GM19395 (cell line): Measurements from ENCODE around the gene PRKAB2.
A peak's percentile ranks its signal among the peaks of the same experiment; 100 is the strongest.
"Not testable (repeated sequence)": the region's sequence is repeated elsewhere in the genome, so short reads cannot be mapped to it uniquely, and the experiment has no call there.

Source experiments
- ATAC-seq: cut with Tn5 transposase; IDR thresholded peaks from one replicate; pipeline ENCODE4 v1.9.1; 2021; ENCODE audit warnings: mild to moderate bottlenecking, moderate library complexity; ENCODE audit not compliant: unreplicated experiment

Gene PRKAB2

GRCh38 chr1:147177611-147178380 lies 5.5 kb upstream of the PRKAB2 start:
- no peak for ATAC-seq

DNA sequence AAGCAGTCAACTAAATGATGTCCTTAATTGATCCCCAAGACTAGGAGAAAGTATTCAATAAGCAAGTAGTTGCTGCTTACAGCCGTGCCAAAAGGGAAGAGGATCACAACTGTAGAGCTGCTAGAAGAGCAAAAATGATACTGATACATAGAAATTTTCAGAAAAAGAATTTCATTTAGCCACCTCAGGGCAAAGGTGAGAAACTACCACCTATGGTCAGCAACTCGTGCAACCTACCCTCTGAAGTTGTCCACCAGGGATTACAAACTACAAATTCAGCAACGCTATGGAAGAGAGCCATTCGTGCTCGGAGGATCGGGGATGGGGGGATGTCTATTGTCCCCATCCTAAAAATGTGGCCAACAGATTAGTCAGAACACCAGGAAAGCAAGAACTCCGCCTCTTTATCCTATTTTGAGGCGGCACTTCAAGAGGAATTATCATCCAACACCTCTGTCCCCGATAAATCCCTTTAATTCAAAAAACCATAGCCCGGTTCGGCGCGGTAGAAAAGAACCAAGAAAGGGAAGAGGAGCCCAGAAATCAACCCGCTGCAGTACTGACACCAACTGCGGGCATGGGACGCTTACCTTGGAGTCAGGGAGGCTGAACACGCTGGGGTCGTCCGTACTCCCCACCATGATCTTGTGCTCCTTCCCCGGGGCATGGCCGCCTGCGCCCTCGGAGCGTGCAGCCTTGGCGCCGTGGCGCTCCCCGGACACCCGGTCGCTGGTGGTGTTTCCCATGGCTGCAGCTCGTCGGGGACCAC lies 687 bp downstream of the PRKAB2 start:
- ATAC-seq, result peak; percentile 26

DNA sequence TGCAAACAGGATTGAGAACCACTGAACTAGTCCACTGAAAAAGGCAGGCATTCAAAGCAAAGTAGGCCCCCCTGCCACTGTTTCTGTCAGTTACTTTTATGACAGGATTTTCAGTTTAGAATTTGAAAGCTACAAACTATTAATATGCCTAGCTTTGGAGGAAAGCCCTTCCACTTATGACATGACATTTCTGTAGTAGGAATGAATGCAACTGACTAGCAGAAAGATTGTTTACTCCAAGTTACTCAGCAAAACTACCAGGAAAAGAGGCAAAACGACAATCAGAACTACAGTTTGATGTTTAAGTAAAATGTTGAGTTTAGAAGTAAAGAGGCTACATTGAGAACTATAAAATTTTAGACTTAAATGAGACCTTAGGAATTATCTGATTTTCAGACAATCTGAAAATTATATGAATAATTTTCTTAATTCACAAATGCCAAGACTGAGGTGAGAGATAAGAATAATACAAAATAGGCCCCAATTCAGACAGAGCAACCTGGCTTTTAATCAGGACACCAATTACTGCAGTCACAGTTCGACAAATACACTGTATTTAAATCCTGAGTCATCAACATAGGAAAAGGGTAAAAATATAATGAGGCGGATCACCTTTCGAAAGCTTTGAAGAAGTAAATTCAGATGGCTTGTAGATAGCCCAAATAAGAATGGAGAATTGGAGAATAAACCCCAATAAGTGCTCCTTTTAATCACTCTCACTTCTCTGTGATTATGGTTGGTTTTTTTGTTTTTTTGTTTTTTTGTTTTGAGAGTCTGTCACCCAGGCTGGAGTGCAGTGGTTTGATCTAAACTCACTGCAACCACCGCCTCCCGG lies 2.2 kb downstream of the PRKAB2 start:
- ATAC-seq, result no peak

DNA sequence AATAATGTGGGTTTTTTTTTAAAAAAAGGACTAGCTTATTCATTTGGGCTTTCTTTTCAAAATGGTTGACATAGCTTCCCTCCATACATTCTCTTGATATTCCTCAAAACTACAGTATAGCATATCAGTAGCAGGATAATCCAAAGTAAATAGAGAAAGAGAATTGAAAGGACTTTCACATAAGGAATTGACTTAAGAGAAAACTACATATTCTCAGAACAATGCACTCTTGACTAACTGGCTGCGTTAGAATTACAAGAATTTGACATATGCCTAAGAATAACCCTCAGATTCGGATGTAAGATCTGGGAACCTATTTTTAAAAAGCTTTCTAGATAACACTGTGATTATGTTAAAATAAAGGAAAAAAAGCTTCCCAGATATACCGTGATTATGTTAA lies 3.1 kb downstream of the PRKAB2 start:
- ATAC-seq, result no peak

- ATAC-seq, result no peak
These were observed 3.6 kb downstream of the PRKAB2 start for GRCh38 chr1:147168626-147169058.

- no peak for ATAC-seq
These were observed 4.9 kb downstream of the PRKAB2 start for GRCh38 chr1:147167365-147167764.

DNA sequence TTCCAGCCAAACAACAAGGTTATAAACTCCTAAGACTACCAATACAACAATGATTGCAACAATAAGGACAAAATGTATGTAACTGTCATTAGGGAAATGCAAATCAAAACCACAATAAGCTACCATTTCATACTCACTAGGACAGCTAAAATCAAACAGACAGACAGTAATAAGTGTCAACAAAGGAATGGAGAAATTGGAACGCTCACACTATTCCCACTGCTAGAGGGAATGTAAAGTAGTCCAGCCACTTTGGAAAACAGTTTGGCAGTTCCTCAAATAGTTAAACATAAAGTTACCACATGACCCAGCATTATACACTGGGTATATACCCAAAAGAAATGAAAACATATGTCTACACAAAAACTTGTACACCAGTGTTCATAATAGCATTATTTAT lies 9.3 kb downstream of the PRKAB2 start:
- no peak for ATAC-seq

DNA sequence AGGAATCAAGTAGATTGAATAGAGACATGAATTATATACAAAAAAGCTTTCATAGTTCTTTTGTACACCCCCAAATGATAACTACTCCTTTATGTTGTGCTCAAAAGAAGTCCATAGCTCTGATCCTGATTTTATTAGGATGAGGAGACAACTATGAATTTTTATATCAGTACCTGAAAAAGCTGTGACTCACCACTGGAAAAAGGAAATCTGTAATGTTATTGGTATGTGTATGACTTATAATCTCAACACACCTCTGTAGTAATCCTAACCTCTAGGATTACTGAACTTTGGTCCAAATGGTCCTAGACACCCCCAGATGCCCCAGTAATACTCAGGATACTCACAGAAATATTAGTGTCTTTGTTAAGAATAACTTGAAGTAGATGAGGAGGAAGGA lies 10.2 kb downstream of the PRKAB2 start:
- no peak for ATAC-seq

DNA sequence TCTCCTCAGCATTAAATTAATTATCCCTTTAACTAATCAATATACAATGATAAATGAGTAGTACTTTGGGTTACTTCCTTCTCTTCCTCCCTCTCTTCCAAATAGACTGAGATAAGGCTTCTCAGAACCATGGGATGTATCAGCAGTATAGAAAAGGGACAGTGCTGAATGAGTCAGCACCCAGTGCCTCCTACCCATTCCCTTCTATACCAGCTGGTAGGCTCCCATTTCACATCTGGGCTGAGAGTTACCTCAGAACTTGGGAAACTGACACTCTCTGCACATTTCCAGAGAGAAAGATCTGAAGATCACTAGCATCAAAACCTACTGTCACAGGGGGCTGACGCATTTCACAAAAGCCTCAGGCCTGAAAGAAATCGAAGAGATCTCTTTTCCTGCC lies 15.2 kb downstream of the PRKAB2 start:
- ATAC-seq, result not testable (repeated sequence)

DNA sequence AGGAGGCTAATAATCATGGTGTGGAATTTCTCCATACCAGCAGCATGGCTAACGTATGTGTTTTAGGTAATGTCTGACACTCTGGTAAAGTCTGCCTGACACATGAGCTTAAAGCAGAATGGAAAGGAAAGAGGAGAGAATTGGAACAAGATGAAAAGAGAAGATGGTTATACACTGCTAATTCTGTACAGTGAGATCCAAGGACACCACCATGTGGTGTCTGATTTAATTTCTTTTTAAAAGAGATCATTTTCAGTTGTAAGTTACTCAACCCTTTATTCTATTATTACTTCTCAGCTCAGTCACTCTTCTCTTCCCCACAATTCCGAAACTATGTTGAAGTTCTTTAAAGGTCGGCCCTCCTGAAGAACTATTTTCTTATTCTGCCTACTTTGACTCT lies 15.6 kb downstream of the PRKAB2 start:
- ATAC-seq, result no peak

DNA sequence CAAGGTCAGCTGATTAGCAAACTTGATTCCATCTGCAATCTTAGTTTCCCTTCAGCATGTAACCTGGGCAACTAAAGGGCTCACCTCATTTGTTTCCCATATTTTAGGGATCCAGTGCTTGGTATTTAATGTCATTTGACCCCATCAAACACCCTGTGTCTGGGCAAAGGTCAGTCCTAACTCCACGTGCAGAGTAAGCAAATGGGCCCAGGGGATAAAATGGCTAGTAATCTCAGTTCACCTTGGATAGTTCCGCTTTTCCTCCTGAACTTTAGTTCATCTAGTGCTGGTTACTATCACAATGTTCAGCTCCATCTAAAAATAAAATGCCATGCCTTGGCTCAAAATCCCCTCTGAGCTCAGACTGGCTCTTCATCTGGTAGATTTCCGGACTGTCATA lies 19.5 kb downstream of the PRKAB2 start:
- ATAC-seq, result no peak

DNA sequence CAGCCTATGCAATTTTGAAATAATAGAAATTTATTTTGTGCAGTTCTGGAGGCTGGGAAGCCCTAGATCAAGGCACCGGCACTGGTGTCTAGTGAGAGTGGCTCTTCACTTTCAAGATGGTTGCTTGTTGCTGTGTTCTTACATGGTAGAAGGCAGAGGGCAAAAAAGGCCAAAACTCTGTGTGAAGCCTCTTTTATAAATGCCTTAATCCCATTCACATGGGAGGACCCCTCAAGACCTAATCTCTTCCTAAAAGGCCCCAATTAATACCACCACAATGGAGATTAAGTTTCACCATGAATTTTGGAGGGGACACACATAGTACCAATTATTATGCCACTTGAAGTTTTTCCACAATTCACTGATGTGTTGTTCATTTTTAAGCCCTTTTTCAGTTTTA lies 21.0 kb downstream of the PRKAB2 start:
- no peak for ATAC-seq

GRCh38 chr1:147142886-147143285 lies 29.4 kb downstream of the PRKAB2 start:
- ATAC-seq, result no peak

GRCh38 chr1:147130721-147131120 lies 41.5 kb downstream of the PRKAB2 start:
- ATAC-seq, result not testable (repeated sequence)

GRCh38 chr1:147129116-147129873 lies 43.0 kb downstream of the PRKAB2 start:
- ATAC-seq, result no peak

DNA sequence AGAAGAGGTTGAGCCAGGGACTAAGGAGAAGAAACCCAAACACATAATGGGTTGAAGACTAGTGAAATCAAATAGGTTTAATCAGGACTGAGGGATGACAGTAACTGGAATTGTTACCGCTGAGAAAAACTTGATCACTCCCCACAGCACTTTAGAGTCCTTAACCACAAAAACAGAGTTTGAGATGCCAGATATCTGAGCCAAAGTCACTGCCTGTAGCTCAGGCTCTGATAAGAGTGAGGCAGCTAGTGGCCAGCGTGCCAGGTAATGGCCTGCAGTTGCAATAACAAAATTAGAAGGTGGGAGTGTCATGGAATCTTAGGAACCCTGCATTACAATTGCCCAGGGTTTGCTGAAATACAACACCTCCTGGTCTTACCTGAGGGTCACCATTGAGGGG lies 48.0 kb downstream of the PRKAB2 start:
- ATAC-seq, result no peak

DNA sequence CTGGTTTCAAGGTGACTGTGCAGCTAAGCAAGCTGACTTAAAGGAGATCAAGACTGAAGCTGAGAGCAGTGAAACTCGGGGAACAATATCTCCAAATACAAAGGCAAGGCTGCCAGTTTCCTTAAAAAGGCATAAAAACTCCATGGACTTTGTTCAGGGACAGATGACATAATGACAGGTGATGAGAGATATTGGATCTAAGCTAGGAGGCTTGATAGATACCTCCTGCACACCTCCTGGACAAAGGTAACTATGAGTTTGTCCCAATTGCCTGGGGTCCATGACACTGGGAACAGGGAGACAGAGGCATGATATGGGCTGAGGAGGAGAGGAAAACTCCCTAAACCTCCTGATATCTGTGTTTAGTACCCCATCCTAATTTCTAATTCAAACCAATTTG lies 55.2 kb downstream of the PRKAB2 start:
- ATAC-seq, result no peak

- no peak for ATAC-seq
These were observed 56.8 kb downstream of the PRKAB2 start for GRCh38 chr1:147115496-147115895.

- not testable (repeated sequence) for ATAC-seq
These were observed 57.2 kb downstream of the PRKAB2 start for GRCh38 chr1:147115079-147115478.

GRCh38 chr1:147114353-147114752 lies 57.9 kb downstream of the PRKAB2 start:
- ATAC-seq, result not testable (repeated sequence)
